ENCODE measurements around the gene FLACC1.

DNA sequence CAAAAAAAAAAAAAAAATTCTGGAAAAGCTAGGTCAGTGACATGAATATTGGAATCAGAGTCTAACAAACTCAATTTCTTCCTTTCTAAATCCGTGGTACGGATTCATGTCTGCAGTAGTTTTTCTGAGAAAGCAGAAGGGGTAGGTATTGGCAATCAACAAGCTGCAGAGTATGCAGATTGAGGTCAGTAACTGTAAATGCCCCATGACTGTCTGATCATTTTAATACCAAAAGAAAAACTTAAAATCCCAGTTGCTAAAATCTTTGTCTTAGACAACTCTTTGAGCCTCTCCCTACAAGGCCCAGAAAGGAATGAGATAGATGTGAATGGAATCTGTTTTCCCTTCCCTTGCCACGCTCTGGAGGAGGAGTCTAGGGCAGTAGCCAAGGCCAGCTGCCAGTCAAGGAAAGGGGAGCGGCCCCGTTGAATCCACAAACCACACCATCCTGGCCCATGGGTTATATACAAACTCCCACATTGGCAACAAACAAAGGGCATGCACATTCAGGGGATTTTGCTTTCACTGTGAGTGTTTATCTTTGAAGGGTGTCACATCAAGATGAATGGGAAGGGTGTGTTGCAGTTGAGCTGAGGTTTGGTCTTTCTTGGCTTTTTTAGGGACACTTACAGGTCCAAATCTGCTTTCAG, 102.9 kb downstream of the FLACC1 start:
- TF ChIP-seq, protein P1, sequence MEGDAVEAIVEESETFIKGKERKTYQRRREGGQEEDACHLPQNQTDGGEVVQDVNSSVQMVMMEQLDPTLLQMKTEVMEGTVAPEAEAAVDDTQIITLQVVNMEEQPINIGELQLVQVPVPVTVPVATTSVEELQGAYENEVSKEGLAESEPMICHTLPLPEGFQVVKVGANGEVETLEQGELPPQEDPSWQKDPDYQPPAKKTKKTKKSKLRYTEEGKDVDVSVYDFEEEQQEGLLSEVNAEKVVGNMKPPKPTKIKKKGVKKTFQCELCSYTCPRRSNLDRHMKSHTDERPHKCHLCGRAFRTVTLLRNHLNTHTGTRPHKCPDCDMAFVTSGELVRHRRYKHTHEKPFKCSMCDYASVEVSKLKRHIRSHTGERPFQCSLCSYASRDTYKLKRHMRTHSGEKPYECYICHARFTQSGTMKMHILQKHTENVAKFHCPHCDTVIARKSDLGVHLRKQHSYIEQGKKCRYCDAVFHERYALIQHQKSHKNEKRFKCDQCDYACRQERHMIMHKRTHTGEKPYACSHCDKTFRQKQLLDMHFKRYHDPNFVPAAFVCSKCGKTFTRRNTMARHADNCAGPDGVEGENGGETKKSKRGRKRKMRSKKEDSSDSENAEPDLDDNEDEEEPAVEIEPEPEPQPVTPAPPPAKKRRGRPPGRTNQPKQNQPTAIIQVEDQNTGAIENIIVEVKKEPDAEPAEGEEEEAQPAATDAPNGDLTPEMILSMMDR (IDR thresholded peaks at IDR 0.05) = no peak
- TF ChIP-seq POLR2A (IDR thresholded peaks at IDR 0.05) (no peak), POLR2AphosphoS5 (IDR thresholded peaks at IDR 0.05) (no peak)
